ENCODE measurements around the gene CZIB.

DNA sequence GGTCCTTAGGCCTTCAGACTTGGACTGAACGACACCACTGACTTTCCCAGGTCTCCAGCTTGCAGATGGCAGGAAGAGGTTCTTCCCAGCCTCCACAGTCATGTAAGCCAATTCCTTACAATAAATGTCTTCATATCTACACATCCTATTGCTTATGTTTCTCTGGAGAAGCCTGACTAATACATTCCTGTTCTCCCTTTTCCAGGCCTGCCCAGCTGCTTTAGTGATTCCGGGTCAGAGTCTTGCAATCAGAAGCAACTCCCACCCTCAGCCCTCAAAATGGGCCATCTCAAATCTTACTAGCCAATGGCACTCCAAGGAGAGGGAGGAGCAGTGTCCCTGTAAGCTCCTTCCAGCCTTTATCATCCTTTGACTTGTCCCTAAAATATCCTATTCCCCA is 40.2 kb downstream of the CZIB start:
- TF ChIP-seq, protein P1, sequence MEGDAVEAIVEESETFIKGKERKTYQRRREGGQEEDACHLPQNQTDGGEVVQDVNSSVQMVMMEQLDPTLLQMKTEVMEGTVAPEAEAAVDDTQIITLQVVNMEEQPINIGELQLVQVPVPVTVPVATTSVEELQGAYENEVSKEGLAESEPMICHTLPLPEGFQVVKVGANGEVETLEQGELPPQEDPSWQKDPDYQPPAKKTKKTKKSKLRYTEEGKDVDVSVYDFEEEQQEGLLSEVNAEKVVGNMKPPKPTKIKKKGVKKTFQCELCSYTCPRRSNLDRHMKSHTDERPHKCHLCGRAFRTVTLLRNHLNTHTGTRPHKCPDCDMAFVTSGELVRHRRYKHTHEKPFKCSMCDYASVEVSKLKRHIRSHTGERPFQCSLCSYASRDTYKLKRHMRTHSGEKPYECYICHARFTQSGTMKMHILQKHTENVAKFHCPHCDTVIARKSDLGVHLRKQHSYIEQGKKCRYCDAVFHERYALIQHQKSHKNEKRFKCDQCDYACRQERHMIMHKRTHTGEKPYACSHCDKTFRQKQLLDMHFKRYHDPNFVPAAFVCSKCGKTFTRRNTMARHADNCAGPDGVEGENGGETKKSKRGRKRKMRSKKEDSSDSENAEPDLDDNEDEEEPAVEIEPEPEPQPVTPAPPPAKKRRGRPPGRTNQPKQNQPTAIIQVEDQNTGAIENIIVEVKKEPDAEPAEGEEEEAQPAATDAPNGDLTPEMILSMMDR (IDR thresholded peaks at IDR 0.05), result no peak
- TF ChIP-seq POLR2A (IDR thresholded peaks at IDR 0.05), result no peak
- no peak for TF ChIP-seq EP300 (IDR thresholded peaks at IDR 0.05)
